ENCODE data around the gene ZNRF3. TPM values are rescaled to one million over a fixed set of nuclear protein-coding genes. Genes with fewer than 3 reads are reported as not detected.
"Not testable (repeated sequence)": the region's sequence is repeated elsewhere in the genome, so short reads cannot be mapped to it uniquely, and the experiment has no call there.

ZNRF3 gene
- total RNA-seq, 1 donor from 2014 or later = 6.7 TPM

DNA sequence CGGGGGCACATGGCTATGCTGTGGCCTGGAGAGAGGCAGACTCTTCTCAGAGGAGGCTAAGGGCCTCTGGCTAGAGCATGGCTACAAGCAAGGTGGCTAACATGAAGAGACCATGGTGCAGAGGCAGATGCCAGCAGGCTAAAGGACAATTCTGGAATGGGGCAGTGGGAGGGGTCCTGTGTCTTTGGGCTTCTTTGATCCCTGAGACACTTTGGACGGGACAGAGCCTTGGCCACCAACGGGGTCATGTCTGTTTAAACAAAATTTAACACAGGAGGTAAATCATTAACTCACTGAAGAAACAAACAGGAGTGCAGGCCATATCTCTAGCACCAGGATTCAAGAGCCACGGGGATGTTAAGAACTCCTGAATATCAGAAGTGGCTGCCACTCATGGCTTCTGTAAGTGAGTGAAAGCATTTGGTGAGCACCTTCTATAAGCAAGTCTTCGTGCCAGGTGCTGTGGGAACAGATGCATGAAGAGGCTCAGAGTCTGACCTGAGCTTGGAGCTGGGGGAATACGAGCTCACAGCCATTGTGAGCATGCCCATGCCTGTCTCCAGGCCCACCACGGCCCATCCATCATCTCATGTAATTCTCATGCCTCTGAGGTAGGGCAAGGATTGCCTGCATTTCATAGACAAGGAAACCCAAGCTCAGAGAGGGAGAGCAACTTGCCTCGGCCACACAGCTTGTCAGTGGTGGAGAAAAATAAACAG is 18.3 kb upstream of the ZNRF3 start:
- Mint-ChIP-seq H3K27ac (ENCODE audit: unreplicated experiment) (no peak overlapping the region), H3K27me3 (ENCODE audit: low read depth) (no peaks in the 10 kb centered on the region), H3K36me3 (ENCODE audit: low read depth) (peaks cover 1% of the 10 kb centered on the region), H3K9me3 (ENCODE audit: low read depth) (peaks cover 3% of the 10 kb centered on the region), H3K4me3 (ENCODE audit: unreplicated experiment) (no peak overlapping the region), H3K4me1 (ENCODE audit: low read depth) (no peaks in the 10 kb centered on the region)
- TF ChIP-seq, protein P1, sequence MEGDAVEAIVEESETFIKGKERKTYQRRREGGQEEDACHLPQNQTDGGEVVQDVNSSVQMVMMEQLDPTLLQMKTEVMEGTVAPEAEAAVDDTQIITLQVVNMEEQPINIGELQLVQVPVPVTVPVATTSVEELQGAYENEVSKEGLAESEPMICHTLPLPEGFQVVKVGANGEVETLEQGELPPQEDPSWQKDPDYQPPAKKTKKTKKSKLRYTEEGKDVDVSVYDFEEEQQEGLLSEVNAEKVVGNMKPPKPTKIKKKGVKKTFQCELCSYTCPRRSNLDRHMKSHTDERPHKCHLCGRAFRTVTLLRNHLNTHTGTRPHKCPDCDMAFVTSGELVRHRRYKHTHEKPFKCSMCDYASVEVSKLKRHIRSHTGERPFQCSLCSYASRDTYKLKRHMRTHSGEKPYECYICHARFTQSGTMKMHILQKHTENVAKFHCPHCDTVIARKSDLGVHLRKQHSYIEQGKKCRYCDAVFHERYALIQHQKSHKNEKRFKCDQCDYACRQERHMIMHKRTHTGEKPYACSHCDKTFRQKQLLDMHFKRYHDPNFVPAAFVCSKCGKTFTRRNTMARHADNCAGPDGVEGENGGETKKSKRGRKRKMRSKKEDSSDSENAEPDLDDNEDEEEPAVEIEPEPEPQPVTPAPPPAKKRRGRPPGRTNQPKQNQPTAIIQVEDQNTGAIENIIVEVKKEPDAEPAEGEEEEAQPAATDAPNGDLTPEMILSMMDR (IDR thresholded peaks at IDR 0.05) = no peak
- DNase-seq (ENCODE audit: low spot score) = no peak

DNA sequence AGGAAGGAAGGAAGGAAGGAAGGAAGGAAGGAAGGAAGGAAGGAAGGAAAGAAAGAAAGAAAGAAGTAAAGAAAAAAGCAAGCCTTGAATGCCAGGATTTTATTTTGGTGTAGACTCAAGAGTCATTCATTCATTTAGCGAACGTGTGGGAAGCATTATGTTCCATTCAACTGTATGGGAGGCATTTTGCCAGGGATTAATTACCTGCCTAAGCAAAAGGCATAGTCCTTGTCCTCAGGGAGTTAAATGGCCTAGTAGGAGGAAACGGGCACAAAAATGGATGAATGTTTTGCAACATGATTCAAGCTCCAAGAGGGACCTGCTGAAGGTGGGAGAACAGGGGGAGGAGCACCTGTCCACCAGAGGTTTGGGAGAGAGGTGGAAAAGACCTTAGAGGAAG is 16.2 kb upstream of the ZNRF3 start:
- DNase-seq (ENCODE audit: low spot score) = no peak
- H3K36me3 Mint-ChIP-seq (ENCODE audit: low read depth) = peaks cover 1% of the 10 kb centered on the region
- H3K27me3 Mint-ChIP-seq (ENCODE audit: low read depth) = no peaks in the 10 kb centered on the region
- no peak overlapping the region for H3K27ac Mint-ChIP-seq (ENCODE audit: unreplicated experiment)
- H3K4me3 Mint-ChIP-seq (ENCODE audit: unreplicated experiment) = no peak overlapping the region
- H3K9me3 Mint-ChIP-seq (ENCODE audit: low read depth) = peaks cover 3% of the 10 kb centered on the region
- TF ChIP-seq, protein P1 (IDR thresholded peaks at IDR 0.05) = no peak
- no peaks in the 10 kb centered on the region for H3K4me1 Mint-ChIP-seq (ENCODE audit: low read depth)

DNA sequence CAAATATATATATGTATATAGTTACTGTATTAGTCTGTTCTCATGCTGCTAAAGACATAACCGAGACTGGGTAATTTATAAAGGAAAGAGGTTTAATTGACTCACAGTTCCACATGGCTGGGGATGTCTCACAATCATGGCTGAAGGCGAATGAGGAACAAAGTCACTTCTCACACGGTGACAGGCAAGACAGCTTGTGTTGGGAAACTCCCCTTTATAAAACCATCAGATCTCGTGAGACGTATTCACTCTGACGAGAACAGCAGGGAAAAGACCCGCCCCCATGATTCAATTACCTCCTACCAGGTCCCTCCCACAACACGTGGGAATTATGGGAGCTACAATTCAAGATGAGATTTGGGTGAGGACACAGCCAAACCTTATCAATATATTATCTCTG is 15.0 kb upstream of the ZNRF3 start:
- not testable (repeated sequence) for H3K9me3 Mint-ChIP-seq (ENCODE audit: low read depth); DNase-seq (ENCODE audit: low spot score); H3K4me3 Mint-ChIP-seq (ENCODE audit: unreplicated experiment); H3K4me1 Mint-ChIP-seq (ENCODE audit: low read depth); H3K36me3 Mint-ChIP-seq (ENCODE audit: low read depth); H3K27ac Mint-ChIP-seq (ENCODE audit: unreplicated experiment); H3K27me3 Mint-ChIP-seq (ENCODE audit: low read depth)

DNA sequence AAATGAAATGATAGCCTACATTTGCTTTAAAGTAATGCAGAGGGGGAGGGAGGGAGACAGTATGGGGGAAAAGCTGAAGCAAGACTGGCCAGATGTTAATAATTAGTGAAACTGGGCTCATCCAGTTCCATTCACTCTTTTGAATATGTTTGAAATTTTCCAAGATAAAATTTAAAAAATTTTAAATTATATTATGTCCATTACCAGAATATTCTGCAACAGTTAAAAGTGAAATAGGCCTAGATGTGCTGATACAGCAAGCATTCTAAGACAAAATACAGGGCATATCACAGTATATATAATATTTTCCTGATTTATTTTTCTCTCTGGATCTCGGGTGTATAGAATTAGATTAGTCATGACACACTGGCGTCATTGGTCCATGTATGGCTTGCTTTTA is 13.6 kb upstream of the ZNRF3 start:
- Mint-ChIP-seq H3K4me1 (ENCODE audit: low read depth) (no peaks in the 10 kb centered on the region), H3K27me3 (ENCODE audit: low read depth) (no peaks in the 10 kb centered on the region), H3K27ac (ENCODE audit: unreplicated experiment) (no peak overlapping the region), H3K9me3 (ENCODE audit: low read depth) (no peaks in the 10 kb centered on the region), H3K4me3 (ENCODE audit: unreplicated experiment) (no peak overlapping the region), H3K36me3 (ENCODE audit: low read depth) (no peaks in the 10 kb centered on the region)
- no peak for DNase-seq (ENCODE audit: low spot score)
- TF ChIP-seq, protein P1 (IDR thresholded peaks at IDR 0.05) = no peak

DNA sequence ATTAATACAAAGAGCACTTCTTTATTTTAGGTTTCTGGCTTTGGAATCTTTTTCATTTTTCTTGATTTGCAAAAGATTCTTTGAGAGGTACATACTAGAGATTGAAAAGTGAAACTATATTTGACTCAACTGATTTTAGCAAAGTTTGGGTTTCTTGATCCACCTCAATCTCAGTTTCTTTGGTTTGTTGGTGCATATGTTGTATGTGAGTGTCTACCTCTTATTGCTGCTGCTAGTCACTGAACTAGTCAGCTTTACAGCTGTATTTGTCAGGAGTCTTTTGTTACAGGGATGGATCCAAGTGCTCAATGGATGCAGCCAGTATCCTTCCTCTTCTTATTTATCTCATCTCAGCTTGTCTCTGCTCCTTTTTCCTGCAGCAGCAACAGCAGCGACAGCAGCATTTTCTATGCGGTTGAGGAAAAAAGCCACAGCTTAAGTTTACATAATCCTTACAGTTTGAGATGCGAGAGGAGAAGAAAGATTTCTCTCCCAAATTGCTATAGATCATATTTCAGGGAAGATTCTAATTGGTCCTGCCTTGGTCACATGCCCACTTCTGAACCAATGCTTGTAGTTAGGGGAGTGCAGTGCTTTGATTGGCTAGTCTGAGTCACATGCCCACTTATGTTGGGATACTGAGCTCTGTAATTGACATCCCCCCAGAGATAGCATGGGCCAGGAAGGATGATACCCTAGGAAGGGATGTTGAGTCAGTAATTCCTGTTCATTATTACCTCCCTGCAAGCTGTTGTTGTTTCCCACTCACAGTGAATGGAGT is 10.0 kb upstream of the ZNRF3 start:
- Mint-ChIP-seq H3K27ac (ENCODE audit: unreplicated experiment) (no peak overlapping the region), H3K27me3 (ENCODE audit: low read depth) (no peaks in the 10 kb centered on the region), H3K36me3 (ENCODE audit: low read depth) (no peaks in the 10 kb centered on the region), H3K4me1 (ENCODE audit: low read depth) (peaks cover 2% of the 10 kb centered on the region), H3K9me3 (ENCODE audit: low read depth) (no peaks in the 10 kb centered on the region), H3K4me3 (ENCODE audit: unreplicated experiment) (no peak overlapping the region)
- TF ChIP-seq, protein P1 (IDR thresholded peaks at IDR 0.05) = no peak
- no peak for DNase-seq (ENCODE audit: low spot score)

Data from chondrocyte (in vitro differentiated cells).